Mesenteric fat pad (tissue), 1 donor: ENCODE measurements around the gene TSSK1B. TPM values are rescaled to one million over a fixed set of nuclear protein-coding genes. Genes with fewer than 3 reads are reported as not detected.
"Not testable (repeated sequence)": the region's sequence is repeated elsewhere in the genome, so short reads cannot be mapped to it uniquely, and the experiment has no call there.

Experiments used
- DNase-seq: peaks from one replicate; pipeline ENCODE4 v3.0.0-alpha.2; 2020; ENCODE audit warnings: low spot score
- long read RNA-seq: library from polyadenylated mRNA; unstranded; transcript quantifications from one replicate; pipeline ENCODE4 v2.0.0, GENCODE V29; 2020
- total RNA-seq: library from RNA; stranded (reverse); fragmentation: NEBNext Ultra II Directional; extraction: Animal tissue kit (Norgen Biotek cat#: 25700); gene quantifications from one replicate; pipeline ENCODE4 v1.2.1, GENCODE V29; 2021
- donor health status: DM: yes; HTN: yes; CAD: no.

Gene TSSK1B
- not detected for total RNA-seq
- long read RNA-seq, result 0 reads

- no peak for DNase-seq
Observed at GRCh38 chr5:113434889-113435288, at the start of gene TSSK1B. Gene TSSK1B (minus strand): TSS chr5:113434989. CDS start chr5:113434839, 150 bp downstream.

- no peak for DNase-seq
Observed at GRCh38 chr5:113480243-113480642, 45.5 kb upstream of the TSSK1B start.

- DNase-seq, result no peak
Observed at GRCh38 chr5:113478691-113479090, 43.9 kb upstream of the TSSK1B start.

- no peak for DNase-seq
Observed at GRCh38 chr5:113474100-113474728, 39.4 kb upstream of the TSSK1B start.

GRCh38 chr5:113463032-113463431 is 28.2 kb upstream of the TSSK1B start:
- no peak for DNase-seq

- DNase-seq, result not testable (repeated sequence)
Observed at GRCh38 chr5:113457106-113457505, 22.3 kb upstream of the TSSK1B start.

- no peak for DNase-seq
Observed at GRCh38 chr5:113452941-113453340, 18.2 kb upstream of the TSSK1B start.

- DNase-seq, result no peak
Observed at GRCh38 chr5:113451797-113452196, 17.0 kb upstream of the TSSK1B start.

- no peak for DNase-seq
Observed at GRCh38 chr5:113450929-113451328, 16.1 kb upstream of the TSSK1B start.

- no peak for DNase-seq
Observed at GRCh38 chr5:113450462-113450861, 15.7 kb upstream of the TSSK1B start.

- no peak for DNase-seq
Observed at GRCh38 chr5:113448252-113448651, 13.5 kb upstream of the TSSK1B start.

- DNase-seq, result no peak
Observed at GRCh38 chr5:113447498-113448050, 12.8 kb upstream of the TSSK1B start.

GRCh38 chr5:113446358-113446927 is 11.7 kb upstream of the TSSK1B start:
- DNase-seq, result no peak

- DNase-seq, result no peak
Observed at GRCh38 chr5:113437111-113437510, 2.3 kb upstream of the TSSK1B start.

- DNase-seq, result no peak
Observed at GRCh38 chr5:113435575-113435974, 786 bp upstream of the TSSK1B start.

GRCh38 chr5:113433862-113434612 is 752 bp downstream of the TSSK1B start:
- DNase-seq, result no peak

GRCh38 chr5:113433071-113433470 is 1.7 kb downstream of the TSSK1B start:
- DNase-seq, result no peak

- no peak for DNase-seq
Observed at GRCh38 chr5:113427871-113428574, 6.8 kb downstream of the TSSK1B start.

GRCh38 chr5:113425909-113426308 is 8.9 kb downstream of the TSSK1B start:
- no peak for DNase-seq

GRCh38 chr5:113421693-113422092 is 13.1 kb downstream of the TSSK1B start:
- no peak for DNase-seq

- no peak for DNase-seq
Observed at GRCh38 chr5:113405530-113405929, 29.3 kb downstream of the TSSK1B start.

GRCh38 chr5:113404269-113404668 is 30.5 kb downstream of the TSSK1B start:
- DNase-seq, result no peak
